G401 (cell line): ENCODE results near the gene NBPF20. TPM values are rescaled to one million over a fixed set of nuclear protein-coding genes. Genes with fewer than 3 reads are reported as not detected.
"Not testable (repeated sequence)": the region's sequence is repeated elsewhere in the genome, so short reads cannot be mapped to it uniquely, and the experiment has no call there.

Source experiments
- DNase-seq: peaks from one replicate; pipeline ENCODE4 v3.0.0-alpha.2; 2015; ENCODE audit warnings: low spot score
- in situ Hi-C: cut with HindIII; loops from 2 replicates; pipeline ENCODE4 v1.10.0; 2016; ENCODE audit warnings: low sequenced_read_pairs, mixed read lengths
- total RNA-seq: library from RNA; depleted of rRNA; stranded (reverse); fragments of >200 nt; shearing (Covaris generic); gene quantifications from 2 replicates; pipeline ENCODE4 v1.2.3, GENCODE V29; 2014; rRNA removed

NBPF20 gene
- total RNA-seq = 0.18 and 1.7 TPM in 2 replicates

GRCh38 chr1:145425436-145426029 lies at the start of gene NBPF20:
TSS of gene NBPF20 (minus strand) at chr1:145425603. CDS start at chr1:145405272, 20,331 bp downstream.
- DNase-seq = peak; percentile 83
- in situ Hi-C loops = no loop called here

GRCh38 chr1:145474837-145475368 lies 49.5 kb upstream of the NBPF20 start:
- in situ Hi-C loops, DNase-seq: not testable (repeated sequence)

GRCh38 chr1:145472731-145473130 lies 47.3 kb upstream of the NBPF20 start:
- DNase-seq, in situ Hi-C loops: not testable (repeated sequence)

- DNase-seq, in situ Hi-C loops: not testable (repeated sequence)
Measured at GRCh38 chr1:145471365-145471764, 46.0 kb upstream of the NBPF20 start.

GRCh38 chr1:145465405-145466144 lies 40.2 kb upstream of the NBPF20 start:
- in situ Hi-C loops = not testable (repeated sequence)
- DNase-seq = peak; percentile 86

- DNase-seq, in situ Hi-C loops: not testable (repeated sequence)
Measured at GRCh38 chr1:145464708-145465336, 39.4 kb upstream of the NBPF20 start.

- in situ Hi-C loops, DNase-seq: not testable (repeated sequence)
Measured at GRCh38 chr1:145464017-145464416, 38.6 kb upstream of the NBPF20 start.

GRCh38 chr1:145460684-145461083 lies 35.3 kb upstream of the NBPF20 start:
- in situ Hi-C loops, DNase-seq: not testable (repeated sequence)

GRCh38 chr1:145460048-145460447 lies 34.6 kb upstream of the NBPF20 start:
- DNase-seq, in situ Hi-C loops: not testable (repeated sequence)

- in situ Hi-C loops = not testable (repeated sequence)
Measured at GRCh38 chr1:145459591-145459990, 34.2 kb upstream of the NBPF20 start.

GRCh38 chr1:145459063-145459462 lies 33.7 kb upstream of the NBPF20 start:
- in situ Hi-C loops, DNase-seq: not testable (repeated sequence)

More at GRCh38 chr1:145459591-145459990, 34.2 kb upstream of the NBPF20 start:
- DNase-seq = not testable (repeated sequence)

GRCh38 chr1:145454824-145455177 lies 29.4 kb upstream of the NBPF20 start:
- DNase-seq, in situ Hi-C loops: not testable (repeated sequence)

- peak; percentile 12 for DNase-seq
- in situ Hi-C loops = not testable (repeated sequence)
Measured at GRCh38 chr1:145453873-145454823, 28.7 kb upstream of the NBPF20 start.

GRCh38 chr1:145452506-145452905 lies 27.1 kb upstream of the NBPF20 start:
- in situ Hi-C loops, DNase-seq: not testable (repeated sequence)

GRCh38 chr1:145451914-145452313 lies 26.5 kb upstream of the NBPF20 start:
- in situ Hi-C loops = not testable (repeated sequence)

GRCh38 chr1:145445219-145445618 lies 19.8 kb upstream of the NBPF20 start:
- in situ Hi-C loops, DNase-seq: not testable (repeated sequence)

More at GRCh38 chr1:145451914-145452313, 26.5 kb upstream of the NBPF20 start:
- not testable (repeated sequence) for DNase-seq

GRCh38 chr1:145442340-145442739 lies 16.9 kb upstream of the NBPF20 start:
- in situ Hi-C loops, DNase-seq: not testable (repeated sequence)
